ENCODE measurements around the gene MAPKAP1.

GRCh38 chr9:125732562-125732961 is 25.6 kb upstream of the MAPKAP1 start:
- TF ChIP-seq EZH2phosphoT487 (IDR thresholded peaks at IDR 0.05; ENCODE audit: insufficient read depth, low read depth) (no peak), EZH2 (IDR thresholded peaks at IDR 0.05; ENCODE audit: insufficient read depth, poor library complexity, severe bottlenecking) (no peak)

All from GM23248 (cell line).